HG02885 (cell line): ENCODE data around the gene ADGRE2.

ENCODE experiments used
- ATAC-seq: cut with Tn5 transposase; IDR thresholded peaks from one replicate; pipeline ENCODE4 v1.9.1; 2021; ENCODE audit warnings: mild to moderate bottlenecking; ENCODE audit not compliant: unreplicated experiment, poor library complexity

ADGRE2 gene

DNA sequence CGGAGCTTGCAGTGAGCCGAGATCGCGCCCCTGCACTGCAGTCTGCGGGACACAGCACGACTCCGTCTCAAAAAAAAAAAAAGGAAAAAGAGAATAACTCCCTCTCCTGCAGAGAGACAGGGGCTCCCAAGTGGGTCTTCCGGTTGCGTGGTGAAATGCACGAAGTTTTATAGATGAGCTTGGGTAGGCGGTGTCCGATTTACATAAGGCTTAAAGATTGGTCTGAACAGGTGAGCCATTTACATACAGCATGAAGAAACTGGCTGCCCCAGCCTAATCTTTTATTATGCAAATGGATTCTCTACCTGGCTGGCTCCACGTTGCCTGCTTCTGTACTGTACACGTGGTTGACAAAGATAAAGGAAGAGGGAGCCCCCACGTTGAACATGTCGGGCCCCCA is 19.5 kb downstream of the ADGRE2 start:
- no peak for ATAC-seq

DNA sequence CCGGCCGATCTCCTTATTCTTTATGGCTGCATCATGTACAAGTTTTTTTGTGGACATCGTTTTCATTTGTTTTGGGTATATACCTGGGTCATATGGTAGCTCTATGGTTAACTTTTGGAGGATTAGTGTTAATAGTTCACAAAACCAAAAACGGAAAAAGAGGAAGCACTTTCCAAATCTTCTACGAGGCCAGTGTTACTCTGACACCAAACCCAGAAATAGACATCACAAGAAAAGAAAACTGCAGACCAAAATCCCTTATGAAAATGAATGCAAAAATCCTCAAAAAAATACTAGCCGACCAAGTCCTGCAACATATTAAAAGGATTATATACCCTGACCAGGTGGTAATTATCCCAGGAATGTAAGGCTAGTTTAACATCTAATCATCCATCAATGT is 29.8 kb downstream of the ADGRE2 start:
- ATAC-seq = no peak

DNA sequence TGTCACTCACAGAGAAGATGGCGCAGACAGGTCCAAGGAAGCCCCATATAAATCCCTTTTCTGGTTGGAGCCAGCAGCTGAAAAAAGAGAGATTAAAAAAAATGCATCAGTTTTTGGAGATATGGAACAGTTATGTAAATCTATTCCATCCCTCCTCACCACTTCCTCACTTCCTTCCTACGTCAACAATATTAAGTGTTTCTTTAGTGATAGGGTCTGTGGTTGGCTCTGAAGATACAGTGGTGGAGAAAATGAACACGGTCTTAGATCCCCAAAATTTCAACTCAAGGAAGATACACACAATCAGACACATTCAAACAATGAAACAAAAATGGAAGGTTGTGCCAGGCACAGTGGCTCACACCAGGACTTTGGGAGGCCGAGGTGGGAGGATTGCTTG is 31.5 kb downstream of the ADGRE2 start:
- ATAC-seq = no peak

DNA sequence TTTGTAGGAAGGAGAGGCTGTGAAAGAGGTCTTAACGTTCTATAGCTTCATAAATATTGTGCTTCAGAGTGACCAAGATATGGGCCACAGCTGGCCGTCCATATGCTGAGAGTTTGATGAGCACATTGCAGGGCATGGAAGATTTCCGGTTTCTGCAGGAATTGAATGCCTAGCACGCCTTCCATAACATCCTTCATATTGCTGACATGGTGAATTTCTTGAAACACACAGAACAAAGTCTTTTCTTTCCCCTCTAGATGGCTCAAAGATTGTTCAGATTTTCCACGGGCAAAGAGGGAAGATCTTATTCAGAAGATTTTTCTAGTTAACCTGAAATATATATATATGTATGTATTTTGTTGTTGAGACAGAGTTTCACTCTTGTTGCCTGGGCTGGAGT is 42.4 kb downstream of the ADGRE2 start:
- ATAC-seq = no peak

GRCh38 chr19:14733574-14733973 is 44.8 kb downstream of the ADGRE2 start:
- no peak for ATAC-seq

DNA sequence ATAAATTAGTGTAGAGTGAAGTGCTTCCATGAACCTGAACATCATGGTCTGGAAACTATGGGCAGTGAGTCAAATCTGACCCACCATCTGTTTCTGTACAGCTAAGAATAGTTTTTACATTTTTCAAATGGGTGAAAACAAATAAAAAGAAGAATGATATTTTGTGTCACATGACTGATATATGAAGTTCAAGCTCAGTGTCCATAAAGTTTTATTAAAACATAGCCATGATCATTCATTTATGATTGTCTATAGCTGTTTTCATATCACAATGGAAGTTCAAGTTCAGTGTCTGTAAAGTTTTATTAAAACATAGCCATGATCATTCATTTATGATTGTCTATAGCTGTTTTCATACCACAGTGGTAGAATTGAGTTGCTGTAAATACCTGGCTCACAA is 45.9 kb downstream of the ADGRE2 start:
- no peak for ATAC-seq

DNA sequence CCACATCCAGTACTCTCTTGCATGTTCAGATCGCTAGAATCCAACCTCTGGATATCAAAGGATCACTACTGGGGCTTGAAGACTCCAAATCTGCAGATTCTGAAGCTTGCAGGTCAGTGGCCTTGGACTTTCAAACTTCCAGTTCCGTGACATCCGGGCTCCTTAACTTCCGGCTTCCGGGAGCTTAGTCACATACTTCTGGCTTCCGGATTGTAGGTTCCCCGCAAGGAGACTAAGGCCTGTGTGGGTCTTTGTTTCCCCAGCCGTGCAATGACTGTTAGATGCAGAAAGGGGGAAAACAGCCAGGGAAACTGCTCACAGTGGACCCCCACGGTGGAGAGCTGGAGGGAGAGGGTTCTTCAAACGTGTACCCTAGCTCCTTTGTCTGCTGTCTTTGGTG is 47.2 kb downstream of the ADGRE2 start:
- no peak for ATAC-seq

DNA sequence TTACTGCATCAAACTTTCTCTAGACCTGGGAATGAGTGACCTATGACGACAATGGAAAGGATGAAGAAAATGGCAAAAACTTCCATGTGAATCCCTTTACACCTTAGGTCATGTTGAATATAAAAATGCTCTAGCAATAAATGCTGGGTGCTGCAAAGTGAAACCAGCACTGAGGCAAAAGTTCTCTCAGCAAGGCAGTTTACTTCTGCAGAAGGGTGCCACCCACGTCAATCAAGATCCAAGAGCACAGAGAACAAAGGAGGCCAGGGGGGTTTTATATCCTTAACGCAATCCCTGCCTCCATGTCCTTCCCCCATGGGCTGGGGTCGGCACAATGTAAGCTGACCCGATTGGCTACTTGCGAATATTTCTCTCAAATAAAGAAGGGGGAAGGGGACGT is 49.8 kb downstream of the ADGRE2 start:
- ATAC-seq = no peak

DNA sequence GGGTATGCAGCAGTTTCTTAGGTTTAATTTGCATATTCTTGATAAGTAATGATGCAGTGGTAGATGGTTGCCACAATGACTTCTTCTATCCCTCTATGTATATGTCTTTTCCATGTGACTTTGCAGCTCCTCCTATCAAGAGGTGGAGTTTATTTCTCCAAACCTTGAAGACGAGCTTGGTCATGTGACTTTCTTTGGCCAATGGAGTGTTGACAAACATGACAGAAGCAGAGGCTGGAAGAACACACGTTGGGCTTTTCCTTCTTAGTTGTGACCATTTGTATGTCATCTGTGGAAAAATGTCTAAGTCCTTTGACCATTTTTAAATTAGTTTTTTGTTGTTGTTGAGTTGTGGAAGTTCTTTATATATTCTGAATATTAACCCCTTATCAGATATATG is 56.2 kb downstream of the ADGRE2 start:
- no peak for ATAC-seq

DNA sequence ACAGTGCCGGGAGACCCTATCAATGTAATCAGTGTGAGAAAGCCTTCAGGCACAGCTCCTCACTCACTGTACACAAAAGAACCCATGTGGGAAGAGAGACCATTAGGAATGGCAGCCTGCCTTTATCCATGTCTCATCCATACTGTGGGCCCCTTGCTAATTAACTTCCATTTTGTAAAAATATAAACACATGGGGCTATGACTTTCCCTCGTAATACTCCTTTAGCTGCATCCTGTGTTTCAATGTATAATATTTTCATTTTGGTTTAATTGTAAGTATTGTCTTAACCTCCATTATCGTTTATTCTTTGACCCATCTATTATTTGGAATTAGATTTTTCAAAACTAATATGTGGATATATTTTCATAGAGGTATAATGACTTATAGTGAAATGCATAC is 59.2 kb downstream of the ADGRE2 start:
- ATAC-seq = no peak

DNA sequence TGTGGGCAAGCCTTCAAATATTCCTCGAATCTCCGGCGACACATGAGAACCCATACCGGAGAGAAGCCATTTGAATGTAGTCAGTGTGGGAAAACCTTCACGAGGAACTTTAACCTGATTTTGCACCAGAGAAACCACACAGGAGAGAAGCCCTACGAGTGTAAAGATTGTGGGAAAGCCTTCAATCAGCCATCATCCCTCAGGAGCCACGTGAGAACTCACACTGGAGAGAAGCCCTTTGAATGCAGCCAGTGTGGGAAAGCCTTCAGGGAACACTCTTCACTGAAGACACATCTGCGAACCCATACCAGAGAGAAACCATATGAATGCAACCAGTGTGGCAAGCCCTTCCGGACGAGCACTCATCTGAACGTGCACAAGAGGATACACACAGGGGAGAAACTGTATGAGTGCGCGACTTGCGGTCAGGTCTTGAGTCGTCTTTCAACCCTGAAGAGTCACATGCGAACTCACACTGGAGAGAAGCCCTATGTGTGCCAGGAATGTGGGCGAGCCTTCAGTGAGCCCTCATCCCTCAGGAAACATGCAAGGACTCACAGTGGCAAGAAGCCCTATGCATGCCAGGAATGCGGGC is 59.7 kb downstream of the ADGRE2 start:
- ATAC-seq = no peak

DNA sequence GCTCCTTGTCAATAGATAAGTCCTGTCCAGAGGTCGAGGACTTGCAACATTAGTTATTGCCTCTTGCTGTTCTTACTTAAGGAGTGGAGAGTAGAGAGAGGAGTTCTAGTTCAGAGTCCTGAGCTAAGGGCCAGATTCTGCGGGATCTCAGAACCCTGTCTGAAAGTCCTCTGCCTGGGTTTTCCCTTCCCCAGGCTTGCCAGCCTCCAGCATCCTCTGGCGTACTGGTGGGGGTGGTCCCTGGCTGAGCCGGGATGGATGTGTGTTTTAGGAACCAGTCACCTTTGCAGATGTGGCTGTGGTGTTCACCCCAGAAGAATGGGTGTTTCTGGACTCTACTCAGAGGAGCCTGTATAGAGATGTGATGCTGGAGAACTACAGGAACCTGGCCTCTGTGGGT is 62.5 kb downstream of the ADGRE2 start:
- no peak for ATAC-seq

DNA sequence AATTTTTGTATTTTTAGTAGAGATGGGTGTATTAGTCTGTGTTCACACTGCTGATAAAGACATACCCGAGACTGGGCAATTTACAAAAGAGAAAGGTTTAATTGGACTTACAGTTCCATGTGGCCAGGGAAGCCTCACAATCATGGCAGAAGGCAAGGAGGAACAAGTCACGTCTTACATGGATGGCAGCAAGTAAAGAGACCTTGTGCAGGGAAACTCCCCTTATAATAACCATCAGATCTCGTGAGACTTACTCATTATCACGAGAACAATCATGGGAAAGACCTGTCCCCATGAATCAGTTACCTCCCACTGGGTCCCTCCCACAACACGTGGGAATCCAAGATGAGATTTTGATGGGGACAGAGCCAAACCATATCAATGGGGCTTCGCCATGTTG is 73.9 kb downstream of the ADGRE2 start:
- no peak for ATAC-seq

- no peak for ATAC-seq
These were observed 74.5 kb downstream of the ADGRE2 start for GRCh38 chr19:14703833-14704232.

DNA sequence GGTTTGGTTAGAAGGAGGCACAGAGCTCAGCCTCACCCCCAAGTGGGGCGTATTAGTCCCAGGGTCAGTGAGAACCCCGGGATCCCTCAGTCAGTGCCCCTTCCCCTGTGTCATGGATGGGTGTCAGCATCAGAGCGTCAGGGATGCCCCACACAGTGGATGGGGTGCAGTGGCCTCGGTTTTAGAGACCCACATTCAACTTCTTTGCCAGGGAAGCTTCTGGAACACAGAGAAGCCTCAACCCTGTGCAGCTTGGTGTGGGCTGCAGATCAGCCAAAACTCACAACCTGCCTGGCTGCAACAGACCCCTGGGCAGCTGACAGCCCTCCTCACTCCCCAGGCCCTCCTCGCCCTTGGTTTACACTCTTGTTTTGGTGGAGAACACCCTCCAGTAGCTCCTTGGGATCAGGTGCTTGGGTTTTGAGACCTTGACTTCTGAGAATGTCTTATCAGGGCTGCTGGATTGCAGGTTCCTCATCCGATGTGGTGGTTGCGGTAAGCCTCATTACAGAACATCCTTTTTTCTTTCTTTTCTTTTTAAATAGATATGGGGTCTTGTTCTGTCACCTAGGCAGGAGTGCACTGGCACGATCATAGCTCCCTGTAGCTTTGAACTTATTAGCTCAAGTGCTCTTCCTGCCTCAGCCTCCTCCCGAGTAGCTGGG is 77.5 kb downstream of the ADGRE2 start:
- ATAC-seq = no peak

- no peak for ATAC-seq
These were observed 78.7 kb downstream of the ADGRE2 start for GRCh38 chr19:14699641-14700040.

DNA sequence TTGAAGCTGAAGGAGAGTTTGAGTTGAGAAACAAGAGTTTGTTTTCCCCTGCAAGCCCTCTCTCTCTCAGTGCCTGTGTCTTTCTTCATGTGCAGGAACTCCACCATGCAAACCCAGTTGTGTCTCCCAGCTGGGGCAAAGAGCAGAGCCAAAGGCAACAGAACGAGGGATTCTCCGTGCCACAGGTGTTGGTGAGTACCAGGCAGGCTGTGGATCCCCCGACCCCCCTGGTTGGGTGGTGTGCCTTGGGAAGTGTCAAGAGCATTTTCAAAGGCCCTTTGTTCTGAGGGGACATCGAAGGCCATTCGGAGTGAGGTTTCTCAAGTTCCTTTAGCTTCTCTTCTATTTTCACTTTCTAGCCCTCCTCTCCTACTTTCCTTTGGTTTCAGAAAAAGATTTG is 82.9 kb downstream of the ADGRE2 start:
- ATAC-seq = no peak

DNA sequence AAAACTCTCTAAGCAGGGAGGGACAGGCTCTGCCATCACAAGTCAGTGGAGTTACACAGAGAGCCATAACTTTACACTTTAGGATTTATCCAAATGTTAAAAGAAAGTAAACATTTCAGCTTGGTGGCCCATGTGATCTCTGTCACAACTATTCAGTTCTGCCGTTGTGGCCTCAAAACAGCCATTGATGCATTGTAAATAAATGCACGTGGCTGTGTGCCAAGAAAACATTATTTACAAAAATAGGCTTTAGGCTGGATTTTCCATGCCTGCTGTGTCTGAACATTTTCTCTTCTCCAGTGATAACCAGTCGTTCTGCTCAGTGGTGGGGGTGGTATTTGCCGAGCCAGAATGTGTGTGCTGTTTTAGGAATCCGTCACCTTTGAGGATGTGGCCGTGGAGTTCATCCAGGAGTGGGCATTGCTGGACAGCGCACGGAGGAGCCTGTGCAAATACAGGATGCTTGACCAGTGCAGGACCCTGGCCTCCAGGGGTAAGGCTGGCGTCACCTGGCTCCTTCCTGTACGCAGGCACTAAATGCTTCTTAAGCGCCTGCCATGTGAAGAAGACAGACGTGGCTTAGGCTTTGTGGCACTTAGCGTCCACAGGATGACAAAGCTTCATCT is 83.6 kb downstream of the ADGRE2 start:
- ATAC-seq = no peak

DNA sequence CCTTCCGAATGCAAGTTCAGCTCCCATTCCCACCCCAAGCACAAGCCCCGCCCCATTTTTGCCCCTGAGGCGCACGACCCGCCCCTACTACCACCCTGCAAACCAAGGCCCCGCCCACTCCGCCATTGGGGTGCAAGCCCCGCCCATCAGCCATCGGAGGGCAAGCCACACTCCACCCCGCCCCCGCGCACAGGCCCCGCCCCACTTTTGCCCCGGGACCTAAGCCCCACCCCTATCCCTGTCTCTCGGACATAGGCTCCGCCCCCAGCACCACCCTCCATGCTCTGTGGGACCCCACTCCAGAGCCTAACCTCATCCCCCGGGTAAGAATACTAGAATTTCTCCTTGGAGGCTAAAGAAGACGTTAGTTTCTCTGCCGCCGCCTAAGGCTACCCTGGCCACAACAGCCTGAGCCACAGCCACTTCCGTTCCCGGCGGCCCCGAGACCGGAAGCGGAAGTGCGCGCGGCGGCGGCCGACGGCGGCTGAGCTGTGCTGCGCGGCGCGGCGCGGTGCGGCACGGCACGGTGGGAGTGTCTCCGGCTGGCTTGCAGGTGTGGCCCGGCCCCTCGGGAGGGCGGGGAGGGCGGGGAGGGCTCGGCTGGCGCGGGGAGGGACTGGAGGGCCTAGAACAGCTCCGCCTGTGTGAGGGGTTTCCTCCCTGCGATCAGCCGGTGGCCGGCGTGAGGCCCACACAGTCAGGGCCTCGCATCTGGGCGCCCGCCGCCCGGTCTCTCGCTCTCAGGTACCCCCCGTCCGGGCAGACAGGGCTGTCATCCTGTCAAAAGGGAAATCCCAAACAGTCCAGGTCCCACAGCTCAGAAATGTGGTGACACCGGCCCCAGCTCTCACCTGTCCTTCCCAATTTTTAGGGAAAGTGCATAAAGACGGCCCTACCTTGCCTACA is 88.5 kb downstream of the ADGRE2 start, which contains the start of gene ZNF333:
Gene ZNF333, plus strand, starts transcription at position 451 of the 906 bp plus-strand sequence. CDS start 3,444 bp downstream, outside the sequence.
- ATAC-seq = peak; percentile 91

DNA sequence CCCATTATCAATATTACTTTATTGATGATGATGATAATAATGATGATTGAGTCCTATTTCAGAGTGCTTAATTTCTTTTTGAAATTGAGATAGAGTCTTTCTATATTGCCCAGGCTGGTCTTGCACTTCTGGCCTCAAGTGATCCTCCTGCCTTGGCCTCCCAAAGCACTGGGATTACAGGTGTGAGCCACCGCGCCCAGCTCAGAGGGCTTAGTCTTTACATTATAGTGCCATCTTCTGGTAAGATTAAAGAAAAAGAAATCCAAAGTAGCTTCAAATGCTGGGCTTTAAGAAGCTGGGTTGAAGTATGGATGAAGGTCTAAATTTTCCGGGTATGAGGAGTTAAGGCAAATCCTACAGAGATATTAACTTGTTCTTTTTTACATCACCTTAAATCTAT is 91.9 kb downstream of the ADGRE2 start:
- no peak for ATAC-seq

- no peak for ATAC-seq
These were observed 94.9 kb downstream of the ADGRE2 start for GRCh38 chr19:14683439-14683838.
